ENCODE measurements around the gene SURF6. TPM values are rescaled to one million over a fixed set of nuclear protein-coding genes. Genes with fewer than 3 reads are reported as not detected.

The SURF6 gene
- total RNA-seq, 2 donors from 2014 or later = 20.8 to 37.9 TPM

DNA sequence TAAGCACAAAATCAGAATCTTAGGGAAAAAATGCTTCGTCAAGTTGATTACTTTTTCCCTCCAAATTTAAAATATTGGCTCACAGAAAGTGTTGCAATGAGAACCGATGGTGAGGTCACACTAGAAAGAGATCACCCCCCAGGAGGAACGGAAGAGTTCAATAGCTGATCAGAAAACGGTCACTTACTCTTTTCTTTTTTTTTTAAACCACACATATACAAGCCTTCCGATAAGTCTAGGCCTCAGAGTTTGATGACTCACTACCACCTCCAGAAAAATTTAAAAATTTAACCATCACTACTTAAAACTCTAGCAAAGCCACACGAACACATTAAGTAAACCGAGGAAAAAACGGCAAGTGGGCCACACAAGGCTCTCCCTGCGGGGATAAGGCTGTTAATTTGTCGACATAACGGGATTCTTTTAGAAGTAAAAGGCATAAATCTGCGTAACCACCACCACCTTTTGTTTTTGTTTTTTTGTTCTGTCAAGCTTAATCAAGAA, 38.7 kb upstream of the SURF6 start:
- DNase-seq (no peak), ATAC-seq (no peak)
- H3K4me1 ChIP-seq = peaks cover 60% of the 10 kb centered on the region
- H3K27me3 ChIP-seq = no peaks in the 10 kb centered on the region
- peak overlapping the region; percentile 77 to 87 for H3K4me3 ChIP-seq
- H3K27ac ChIP-seq = peak overlapping the region; percentile 90 to 98 (median 98)
- H3K36me3 ChIP-seq (replicated peaks in 1 of 2; ENCODE audit: insufficient read depth in 1 of 2, low read depth in 2 of 2) = no peaks in the 10 kb centered on the region
- TF ChIP-seq POLR2A (IDR thresholded peaks at IDR 0.05) = no peak
- TF ChIP-seq, protein P1, sequence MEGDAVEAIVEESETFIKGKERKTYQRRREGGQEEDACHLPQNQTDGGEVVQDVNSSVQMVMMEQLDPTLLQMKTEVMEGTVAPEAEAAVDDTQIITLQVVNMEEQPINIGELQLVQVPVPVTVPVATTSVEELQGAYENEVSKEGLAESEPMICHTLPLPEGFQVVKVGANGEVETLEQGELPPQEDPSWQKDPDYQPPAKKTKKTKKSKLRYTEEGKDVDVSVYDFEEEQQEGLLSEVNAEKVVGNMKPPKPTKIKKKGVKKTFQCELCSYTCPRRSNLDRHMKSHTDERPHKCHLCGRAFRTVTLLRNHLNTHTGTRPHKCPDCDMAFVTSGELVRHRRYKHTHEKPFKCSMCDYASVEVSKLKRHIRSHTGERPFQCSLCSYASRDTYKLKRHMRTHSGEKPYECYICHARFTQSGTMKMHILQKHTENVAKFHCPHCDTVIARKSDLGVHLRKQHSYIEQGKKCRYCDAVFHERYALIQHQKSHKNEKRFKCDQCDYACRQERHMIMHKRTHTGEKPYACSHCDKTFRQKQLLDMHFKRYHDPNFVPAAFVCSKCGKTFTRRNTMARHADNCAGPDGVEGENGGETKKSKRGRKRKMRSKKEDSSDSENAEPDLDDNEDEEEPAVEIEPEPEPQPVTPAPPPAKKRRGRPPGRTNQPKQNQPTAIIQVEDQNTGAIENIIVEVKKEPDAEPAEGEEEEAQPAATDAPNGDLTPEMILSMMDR (IDR thresholded peaks at IDR 0.05) = no peak
- WGBS, 2 donors = 7 to 10% methylated on average over 12 of the region's 12 CpGs
- intact Hi-C loops (cut with DNase I) = loop anchor here (5.0 kb wide), 1 partner anchor 48 kb away; the partner anchor contains the start of gene ADAMTS13
- H3K9me3 ChIP-seq = no peaks in the 10 kb centered on the region

DNA sequence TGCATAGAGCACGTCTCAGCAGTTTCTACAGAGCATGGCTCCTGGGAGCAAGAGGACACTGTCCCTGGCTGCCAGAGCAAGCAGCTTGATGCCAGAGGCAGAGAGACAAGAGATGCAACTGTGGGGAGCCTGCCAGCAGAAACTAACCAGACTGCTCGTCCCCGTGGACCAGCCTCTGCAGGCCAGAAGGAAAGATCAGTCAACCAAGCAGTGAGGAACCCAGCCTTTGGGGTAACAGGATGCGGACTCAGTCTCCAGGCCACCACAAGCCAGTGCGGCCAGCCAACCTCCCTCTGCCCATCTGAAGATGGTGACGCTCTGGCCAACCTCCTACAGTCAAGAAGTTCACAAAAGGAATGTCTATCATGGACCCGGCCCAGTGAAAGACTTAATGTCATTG, 36.2 kb upstream of the SURF6 start:
- Histone ChIP-seq H3K4me1 (peaks cover 84% of the 10 kb centered on the region), H3K9me3 (no peaks in the 10 kb centered on the region), H3K4me3 (no peak overlapping the region), H3K27me3 (no peaks in the 10 kb centered on the region), H3K27ac (peak overlapping the region in 2 of 4 donors; percentile 35 to 66), H3K36me3 (replicated peaks in 1 of 2; ENCODE audit: insufficient read depth in 1 of 2, low read depth in 2 of 2) (no peaks in the 10 kb centered on the region)
- TF ChIP-seq, protein P1 (IDR thresholded peaks at IDR 0.05) = no peak
- TF ChIP-seq POLR2A (IDR thresholded peaks at IDR 0.05) = no peak
- ATAC-seq (no peak), DNase-seq (peak in 2 of 4 donors; percentile 33 to 38)
- 55 to 59% methylated on average over 7 of the region's 7 CpGs for whole genome bisulfite sequencing, 2 donors
- intact Hi-C loops (cut with DNase I) = loop anchor here (5.0 kb wide), 1 partner anchor 50 kb away; the partner anchor contains the start of gene ADAMTS13

DNA sequence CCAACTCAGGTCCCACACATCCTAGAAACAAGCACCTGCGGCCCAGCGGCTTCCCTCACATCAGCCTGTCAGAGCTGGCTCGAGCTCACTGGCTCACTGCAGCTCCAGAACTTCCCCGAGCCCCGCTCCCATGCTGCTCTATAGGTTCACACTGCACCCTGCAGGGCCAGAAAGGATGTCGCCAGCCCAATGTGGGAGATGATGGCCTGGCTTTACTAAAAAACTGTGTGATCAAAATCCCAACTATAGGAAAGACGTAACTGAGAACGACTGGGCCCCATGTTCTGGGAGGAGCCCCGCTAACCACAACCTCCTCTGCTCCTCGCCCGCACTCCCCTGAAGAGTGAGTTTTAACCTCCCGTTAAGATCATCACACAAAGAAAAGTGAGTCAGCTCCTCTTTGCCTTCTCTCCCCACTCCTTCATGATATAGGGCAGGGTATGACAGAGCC, 35.3 kb upstream of the SURF6 start:
- DNase-seq (no peak), ATAC-seq (no peak)
- 35 to 41% methylated on average over 12 of the region's 12 CpGs for WGBS, 2 donors
- peaks cover 80% of the 10 kb centered on the region for H3K4me1 ChIP-seq
- no peaks in the 10 kb centered on the region for H3K27me3 ChIP-seq
- no peaks in the 10 kb centered on the region for H3K36me3 ChIP-seq (replicated peaks in 1 of 2; ENCODE audit: insufficient read depth in 1 of 2, low read depth in 2 of 2)
- H3K9me3 ChIP-seq = no peaks in the 10 kb centered on the region
- H3K27ac ChIP-seq = peak overlapping the region in 2 of 4 donors; percentile 66 to 73
- TF ChIP-seq POLR2A (IDR thresholded peaks at IDR 0.05) = no peak
- TF ChIP-seq, protein P1 (IDR thresholded peaks at IDR 0.05) = no peak
- intact Hi-C loops (cut with DNase I) = loop anchor here (5.0 kb wide), 1 partner anchor 51 kb away; the partner anchor contains the start of gene ADAMTS13
- H3K4me3 ChIP-seq = no peak overlapping the region

GRCh38 chr9:133370685-133371084, 34.7 kb upstream of the SURF6 start:
- peaks cover 4 to 5% of the 10 kb centered on the region in 2 donors for H3K36me3 ChIP-seq (replicated peaks in 1 of 2; ENCODE audit: insufficient read depth in 1 of 2, low read depth in 2 of 2)
- intact Hi-C loops (cut with DNase I) = loop anchor here (5.0 kb wide), 1 partner anchor 52 kb away; the partner anchor contains the start of gene ADAMTS13
- H3K27me3 ChIP-seq = no peaks in the 10 kb centered on the region
- peak overlapping the region in 2 of 4 donors; percentile 66 to 73 for H3K27ac ChIP-seq
- no peak overlapping the region for H3K4me3 ChIP-seq
- H3K4me1 ChIP-seq = peaks cover 82% of the 10 kb centered on the region
- DNase-seq (peak in 3 of 4 donors; percentile 60 to 64 (median 64)), ATAC-seq (no peak)
- TF ChIP-seq, protein P1 (IDR thresholded peaks at IDR 0.05) = no peak
- TF ChIP-seq POLR2A (IDR thresholded peaks at IDR 0.05) = peak in 1 of 3 donors; percentile 38
- no peaks in the 10 kb centered on the region for H3K9me3 ChIP-seq
- 16 to 27% methylated on average over 5 to 9 of the region's 9 CpGs for WGBS, 2 donors

Data from body of pancreas (tissue), 4 donors.